Measurements from ENCODE around the gene HNMT.

DNA sequence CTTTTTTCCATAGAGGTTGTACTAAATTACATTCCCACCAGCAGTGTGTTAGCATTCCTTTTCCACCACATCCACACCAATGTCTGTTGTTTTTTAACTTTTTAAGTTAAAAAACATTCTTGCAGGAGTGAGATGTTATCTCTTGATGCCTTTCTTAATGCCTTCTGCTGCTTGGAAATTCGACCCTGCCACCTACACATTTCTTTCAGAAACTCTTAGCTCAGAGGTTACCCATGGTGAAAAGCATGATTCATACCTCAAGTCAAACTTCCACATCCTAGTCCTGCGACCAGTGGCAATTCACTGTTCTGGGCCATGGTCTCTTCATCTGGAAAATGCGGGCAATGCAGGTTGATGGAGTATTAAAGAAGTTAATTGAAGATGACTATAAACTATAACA, 12.7 kb upstream of the HNMT start:
- TF ChIP-seq EZH2 (IDR thresholded peaks at IDR 0.05) (no peak), POLR2AphosphoS5 (IDR thresholded peaks at IDR 0.05; ENCODE audit: borderline replicate concordance, low read depth, low read length) (no peak), FOXP2 (optimal IDR thresholded peaks at IDR 0.05; ENCODE audit: control extremely low read depth, extremely low read length, insufficient read depth) (no peak)
